ENCODE results near the gene FHIP1A. TPM values are rescaled to one million over a fixed set of nuclear protein-coding genes. Genes with fewer than 3 reads are reported as not detected.

Gene FHIP1A
- total and polyA plus RNA-seq, 2 of the 8 experiments (the other 6 are each of a cell fraction or from before 2014, with no cell fraction given), result 17.9 to 75.2 TPM

DNA sequence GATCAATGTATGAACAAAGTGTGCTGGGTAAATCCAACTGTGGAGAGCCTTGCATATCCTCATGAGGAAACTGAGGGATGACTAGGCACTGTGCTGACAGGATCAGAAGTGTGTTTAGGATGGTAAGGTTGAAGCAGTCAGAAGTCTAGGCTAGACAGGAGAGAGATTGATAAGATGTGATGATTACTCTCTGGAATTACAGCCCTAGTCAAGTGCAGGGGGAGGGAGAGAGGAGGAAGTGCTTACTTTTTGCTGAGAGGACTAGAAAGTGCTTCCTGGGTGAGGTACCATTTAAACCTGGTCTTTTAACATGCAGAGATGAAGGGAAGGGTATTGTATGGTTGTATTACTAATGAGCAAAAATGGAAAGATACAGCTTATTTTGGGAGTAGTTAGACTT is 23.7 kb downstream of the FHIP1A start:
- no peak overlapping the region for H3K4me3 ChIP-seq (ENCODE audit: extremely low read depth in 1 of 4, insufficient read depth in 2 of 4, low read depth in 3 of 4, low read length in 4 of 4)
- H3K27me3 ChIP-seq (replicated peaks in 1 of 4; ENCODE audit: control insufficient read depth in 3 of 4, extremely low read depth in 1 of 4, insufficient read depth in 3 of 4, low read length in 3 of 4), result no peaks in the 10 kb centered on the region
- H3K23me2 ChIP-seq (ENCODE audit: low read depth, low read length), result no peaks in the 10 kb centered on the region
- H3K4me2 ChIP-seq (ENCODE audit: insufficient read depth in 1 of 2, low read depth in 2 of 2, low read length in 2 of 2), result 0 out of 4 replicates have a peak overlapping the region, but pooled peaks of 1 of the 2 experiments have one; percentile 2
- no peak overlapping the region for H3K18ac ChIP-seq (ENCODE audit: extremely low read depth, low read length)
- CTCF ChIA-PET (ENCODE audit: partially characterized antibody), result interaction anchor here (1.4 kb wide), 1 partner anchor 23 kb away, joined by 5 read pairs; no protein-coding TSS in a partner anchor
- H3K27ac ChIP-seq (ENCODE audit: low read depth, low read length), result no peak overlapping the region
- POLR2A ChIA-PET (ENCODE audit: partially characterized antibody), result interaction anchor here (1.5 kb wide), 1 partner anchor 25 kb away, joined by 4 read pairs; no protein-coding TSS in a partner anchor
- H4K91ac ChIP-seq (replicated peaks; ENCODE audit: insufficient read length, low read length), result no peak overlapping the region
- no peak overlapping the region for H3K4ac ChIP-seq (replicated peaks; ENCODE audit: insufficient read length, low read depth, low read length)
- no peaks in the 10 kb centered on the region for H3K36me3 ChIP-seq (ENCODE audit: control insufficient read depth in 2 of 4, insufficient read depth in 4 of 4, low read length in 3 of 4)
- no peaks in the 10 kb centered on the region for H3K79me1 ChIP-seq (ENCODE audit: low read depth, low read length)
- H3K4me1 ChIP-seq (replicated peaks in 1 of 4; ENCODE audit: control insufficient read depth in 3 of 4, insufficient read depth in 4 of 4, low read length in 3 of 4), result peaks cover 2 to 15% (median 12%) of the 10 kb centered on the region in 4 experiments; a peak in 4 of 7 replicates
- no peak overlapping the region for H2BK12ac ChIP-seq (ENCODE audit: low read depth, low read length)
- H2AK5ac ChIP-seq (ENCODE audit: low read depth, low read length), result no peak overlapping the region
- no peaks in the 10 kb centered on the region for H4K20me1 ChIP-seq (replicated peaks in 1 of 2; ENCODE audit: control insufficient read depth in 1 of 2, insufficient read depth in 2 of 2, low read length in 2 of 2)
- H3K9me3 ChIP-seq (ENCODE audit: insufficient read depth in 2 of 2, low read depth in 1 of 2, low read length in 1 of 2), result no peaks in the 10 kb centered on the region
- H2BK120ac ChIP-seq (replicated peaks; ENCODE audit: low read depth, low read length), result no peak overlapping the region
- TF ChIP-seq TAF1 (IDR thresholded peaks at IDR 0.05; ENCODE audit: low read depth, low read length), result no peak
- FAIRE-seq (no peak), DNase-seq (ENCODE audit: low read depth in 1 of 2, low spot score in 2 of 2) (no peak)
- no peak overlapping the region for H2BK15ac ChIP-seq (ENCODE audit: low read length)
- peaks cover 4 to 89% of the 10 kb centered on the region in 2 experiments for H3K79me2 ChIP-seq (ENCODE audit: control insufficient read depth in 1 of 2, insufficient read depth in 2 of 2, low read length in 2 of 2)
- H2AFZ ChIP-seq (ENCODE audit: low read length), result no peak overlapping the region
- H3K56ac ChIP-seq (replicated peaks; ENCODE audit: insufficient read length, low read depth, low read length), result no peak overlapping the region
- H4K5ac ChIP-seq (ENCODE audit: insufficient read length, low read depth, low read length), result no peak overlapping the region
- no peak overlapping the region for H4K8ac ChIP-seq (ENCODE audit: extremely low read depth, insufficient read depth, low read length)
- no peak overlapping the region for H3K23ac ChIP-seq (ENCODE audit: insufficient read length)
- H2BK20ac ChIP-seq (ENCODE audit: low read length), result no peak overlapping the region
- H3K9ac ChIP-seq (replicated peaks in 1 of 4; ENCODE audit: extremely low read depth in 1 of 4, low read depth in 3 of 4, low read length in 3 of 4), result no peak overlapping the region
- H3K14ac ChIP-seq (ENCODE audit: insufficient read length), result no peak overlapping the region
- no peak overlapping the region for H2BK5ac ChIP-seq (ENCODE audit: low read depth, low read length)

Data from H1 (cell line).